ENCODE results near the gene EIF4G3. TPM values are rescaled to one million over a fixed set of nuclear protein-coding genes. Genes with fewer than 3 reads are reported as not detected.
"Not testable (repeated sequence)": the region's sequence is repeated elsewhere in the genome, so short reads cannot be mapped to it uniquely, and the experiment has no call there.

EIF4G3 gene
- total RNA-seq, 1 experiment from 2014 or later: 42.0 TPM

- DNase-seq (ENCODE audit: extremely low read depth, low read depth): no peak
These were observed 18.8 kb downstream of the EIF4G3 start for GRCh38 chr1:21157868-21158267.

DNA sequence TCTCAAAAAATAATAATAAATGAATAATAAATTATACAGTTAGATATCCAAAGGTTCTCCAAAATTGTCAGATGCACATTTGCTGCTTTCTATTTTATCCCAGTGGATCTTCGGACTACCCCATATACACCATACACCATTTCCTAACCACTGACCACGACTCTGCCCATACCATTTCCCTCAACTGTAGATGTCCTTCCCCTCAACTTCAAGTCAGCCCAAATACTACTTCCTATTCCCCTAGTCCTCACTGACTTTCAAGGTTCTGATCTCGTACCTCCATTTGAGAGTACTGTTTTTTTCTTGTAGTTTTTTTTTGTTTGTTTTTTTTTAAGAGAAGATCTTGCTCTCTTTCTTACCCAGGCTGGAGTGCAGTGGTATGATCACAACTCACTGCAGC lies 19.6 kb downstream of the EIF4G3 start:
- DNase-seq (ENCODE audit: extremely low read depth, low read depth): no peak

- no peak for DNase-seq (ENCODE audit: extremely low read depth, low read depth)
These were observed 20.7 kb downstream of the EIF4G3 start for GRCh38 chr1:21156019-21156418.

DNA sequence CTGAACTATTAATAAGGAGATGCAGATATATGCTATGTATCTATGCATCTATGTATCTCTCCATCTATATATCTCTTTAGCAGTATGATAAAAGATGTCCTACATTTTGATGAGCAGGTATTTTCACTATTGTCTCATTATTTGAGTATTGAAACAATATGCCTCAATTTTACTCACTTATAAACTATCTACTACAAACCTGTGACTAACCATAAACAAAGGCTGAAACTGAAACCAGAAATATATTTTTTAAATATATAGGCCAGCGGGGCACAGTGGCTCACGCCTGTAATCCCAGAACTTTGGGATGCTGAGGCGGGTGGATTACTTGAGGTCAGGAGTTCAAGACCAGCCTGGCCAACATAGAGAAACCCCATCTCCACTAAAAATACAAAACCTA lies 22.0 kb downstream of the EIF4G3 start:
- DNase-seq (ENCODE audit: extremely low read depth, low read depth): no peak

DNA sequence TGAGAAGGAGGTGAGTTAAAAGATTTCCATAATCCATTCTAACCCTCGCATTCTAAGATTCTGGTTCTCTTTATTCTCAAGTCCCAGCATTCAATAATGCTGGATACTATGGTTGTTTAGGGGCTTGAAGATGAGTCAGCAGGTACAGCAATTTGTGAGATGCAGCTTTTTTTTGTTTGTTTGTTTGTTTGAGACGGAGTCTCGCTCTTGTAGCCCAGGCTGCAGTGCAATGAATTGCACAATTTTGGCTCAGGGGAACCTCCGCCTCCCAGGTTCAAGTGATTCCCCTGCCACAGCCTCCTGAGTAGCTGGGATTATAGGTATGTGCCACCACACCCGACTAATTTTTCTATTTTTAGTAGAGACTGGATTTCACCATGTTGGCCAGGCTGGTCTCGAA lies 23.3 kb downstream of the EIF4G3 start:
- DNase-seq (ENCODE audit: extremely low read depth, low read depth): no peak

- DNase-seq (ENCODE audit: extremely low read depth, low read depth): no peak
These were observed 24.1 kb downstream of the EIF4G3 start for GRCh38 chr1:21152423-21153100.

DNA sequence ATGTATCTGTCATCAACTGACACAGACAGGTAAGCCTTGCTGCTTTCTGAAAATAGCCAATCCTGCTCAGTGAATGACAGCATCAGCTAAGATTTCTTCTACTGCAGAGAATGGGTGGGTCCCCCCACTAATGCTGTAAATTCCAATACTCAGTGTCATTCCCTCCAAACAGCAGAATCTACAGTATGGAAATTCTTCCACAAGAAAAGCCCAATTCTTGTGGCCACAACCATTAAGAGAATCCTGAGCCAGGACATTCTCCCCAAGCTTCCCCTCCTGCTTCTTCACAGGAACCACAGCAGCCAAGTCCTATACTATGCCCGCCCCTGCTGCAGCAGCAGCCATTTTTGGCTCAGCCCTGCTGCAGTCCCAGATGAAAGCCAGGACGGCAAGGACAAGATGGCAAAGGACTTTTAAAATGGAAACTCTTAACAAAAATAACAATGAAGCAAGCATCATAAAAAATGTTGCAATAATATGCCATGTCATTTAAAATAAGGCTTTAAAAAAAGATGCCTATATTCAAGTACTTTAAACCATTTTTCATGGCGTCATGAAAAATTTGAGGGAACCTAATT lies 26.8 kb downstream of the EIF4G3 start:
- peak; percentile 38 for DNase-seq (ENCODE audit: extremely low read depth, low read depth)

- no peak for DNase-seq (ENCODE audit: extremely low read depth, low read depth)
These were observed 27.3 kb downstream of the EIF4G3 start for GRCh38 chr1:21149430-21149854.

- DNase-seq (ENCODE audit: extremely low read depth, low read depth): no peak
These were observed 32.9 kb downstream of the EIF4G3 start for GRCh38 chr1:21143752-21144151.

DNA sequence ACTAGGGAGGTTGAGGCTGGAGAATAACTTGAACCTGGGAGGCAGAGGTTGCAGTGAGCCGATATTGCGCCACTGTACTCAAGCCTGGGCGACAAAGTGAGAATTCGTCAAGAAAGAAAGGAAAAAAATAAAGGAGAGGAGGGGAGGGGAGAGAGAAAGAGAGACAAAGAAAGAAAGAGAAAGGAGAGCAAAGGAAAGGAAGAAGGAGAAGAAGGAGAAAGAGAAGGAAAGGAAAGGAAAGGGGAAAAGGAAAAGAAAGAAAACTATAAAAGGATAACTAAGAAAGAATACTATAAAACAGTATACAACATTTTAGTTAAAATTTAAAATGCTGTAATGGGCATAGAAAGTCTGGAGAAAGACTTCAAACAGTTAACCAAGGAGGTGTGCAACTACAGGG lies 33.6 kb downstream of the EIF4G3 start:
- DNase-seq (ENCODE audit: extremely low read depth, low read depth): no peak

GRCh38 chr1:21141030-21141429 lies 35.7 kb downstream of the EIF4G3 start:
- DNase-seq (ENCODE audit: extremely low read depth, low read depth): no peak

GRCh38 chr1:21139601-21140000 lies 37.1 kb downstream of the EIF4G3 start:
- DNase-seq (ENCODE audit: extremely low read depth, low read depth): no peak

GRCh38 chr1:21136344-21136743 lies 40.4 kb downstream of the EIF4G3 start:
- DNase-seq (ENCODE audit: extremely low read depth, low read depth): not testable (repeated sequence)

DNA sequence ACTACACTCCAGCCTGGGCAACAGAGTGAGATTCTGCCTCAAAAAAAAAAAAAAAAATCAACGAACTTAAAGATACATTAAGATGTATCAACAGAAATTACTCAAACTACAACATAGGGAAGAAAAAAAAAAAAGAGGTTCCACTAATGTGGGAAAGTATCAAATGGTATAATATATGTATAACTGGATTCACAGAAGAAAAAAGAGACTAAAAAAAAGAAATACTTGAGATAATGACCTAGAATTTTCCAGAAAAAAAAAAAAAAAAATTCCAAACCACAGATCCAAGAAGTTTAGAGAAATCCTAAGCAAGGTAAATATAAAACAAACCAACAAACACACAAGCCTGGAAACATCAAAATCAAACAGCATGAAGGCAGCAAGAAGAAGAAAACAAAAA lies 45.5 kb downstream of the EIF4G3 start:
- DNase-seq (ENCODE audit: extremely low read depth, low read depth): no peak

DNA sequence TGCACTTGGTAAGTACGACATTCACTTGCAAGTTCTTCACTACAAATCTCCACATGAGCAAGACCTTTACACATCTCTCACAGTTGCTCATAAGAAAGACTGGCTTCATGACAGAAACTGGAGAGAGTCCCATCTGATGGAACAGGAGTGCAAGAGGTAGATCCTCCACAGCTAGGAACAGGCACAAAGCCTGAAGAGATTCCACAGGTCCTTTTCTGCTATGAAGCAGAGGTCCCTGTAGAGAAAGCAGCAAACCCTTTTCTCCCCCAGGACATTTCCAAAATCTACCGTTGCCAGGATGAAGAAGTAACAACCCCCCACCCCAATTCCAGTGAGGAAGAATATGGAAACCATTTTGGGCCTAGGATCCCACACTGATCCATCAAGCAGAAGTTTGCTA lies 47.3 kb downstream of the EIF4G3 start:
- no peak for DNase-seq (ENCODE audit: extremely low read depth, low read depth)

- no peak for DNase-seq (ENCODE audit: extremely low read depth, low read depth)
These were observed 50.4 kb downstream of the EIF4G3 start for GRCh38 chr1:21126324-21126723.

GRCh38 chr1:21124846-21125245 lies 51.9 kb downstream of the EIF4G3 start:
- no peak for DNase-seq (ENCODE audit: extremely low read depth, low read depth)

GRCh38 chr1:21123287-21123948 lies 53.3 kb downstream of the EIF4G3 start:
- DNase-seq (ENCODE audit: extremely low read depth, low read depth): no peak

- no peak for DNase-seq (ENCODE audit: extremely low read depth, low read depth)
These were observed 54.8 kb downstream of the EIF4G3 start for GRCh38 chr1:21121764-21122471.

GRCh38 chr1:21118167-21118566 lies 58.5 kb downstream of the EIF4G3 start:
- DNase-seq (ENCODE audit: extremely low read depth, low read depth): no peak

- no peak for DNase-seq (ENCODE audit: extremely low read depth, low read depth)
These were observed 59.1 kb downstream of the EIF4G3 start for GRCh38 chr1:21117597-21118001.

GRCh38 chr1:21117159-21117558 lies 59.5 kb downstream of the EIF4G3 start:
- no peak for DNase-seq (ENCODE audit: extremely low read depth, low read depth)

Data from NCI-H460 (cell line).